HCT116 (cell line): Measurements from ENCODE around the gene USH1G. TPM values are rescaled to one million over a fixed set of nuclear protein-coding genes. Genes with fewer than 3 reads are reported as not detected.
"Not testable (repeated sequence)": the region's sequence is repeated elsewhere in the genome, so short reads cannot be mapped to it uniquely, and the experiment has no call there.

Source experiments
- ATAC-seq: fragments of 200-7000 bp; cut with Tn5 transposase; 2 replicates; pipeline ENCODE4 v1.9.1; 2020; ENCODE audit warnings: mild to moderate bottlenecking, moderate library complexity
- BruUV-seq: library from RNA; stranded (reverse); fragments of 400-500 nt; replicated peaks from 2 replicates; lab custom pipeline; 2021; lab: Mats Ljungman, UMichigan
- CTCF ChIA-PET: fragments of 300-600 bp; sonication (Branson Sonifier 250); formaldehyde crosslinking; loops from one replicate; lab custom pipeline; 2021; ENCODE audit warnings: antibody characterized with exemption; lab: Charles Lee
- POLR2A ChIA-PET: fragments of 300-600, 350-600 bp; sonication (Branson Sonifier 250); formaldehyde crosslinking; loops from one replicate; lab custom pipeline; 2021; ENCODE audit warnings: antibody characterized with exemption; lab: Charles Lee
- RAD21 ChIA-PET, 2 experiments: fragments of 300-600 bp; sonication (Branson Sonifier 250); formaldehyde crosslinking; loops; one replicate each; lab custom pipeline; 2023; ENCODE audit warnings: low total read pairs in 2 of 2; ENCODE audit not compliant: uncharacterized antibody in 2 of 2, unreplicated experiment in 2 of 2, low non-redundant PET in 1 of 2; lab: Charles Lee
- DNase-seq: peaks from one replicate; pipeline ENCODE4 v3.0.0-alpha.2; 2010; ENCODE audit warnings: low read depth, low spot score
- H2AFZ ChIP-seq: fragments of 200-600 bp; shearing (Covaris generic), sonication (generic); 2 replicates; pipeline ENCODE4 v1.6.1; 2017; ENCODE audit warnings: low read depth, mixed run types, mixed read lengths, antibody characterized with exemption, low read length; ENCODE audit not compliant: poor library complexity, severe bottlenecking
- H3K27ac ChIP-seq: 2 replicates; pipeline ENCODE4 v1.5.1; 2012; ENCODE audit warnings: low read depth, low read length
- H3K27me3 ChIP-seq: fragments of 200-600 bp; sonication (generic); 2 replicates; pipeline ENCODE4 v1.6.1; 2016; ENCODE audit warnings: mixed run types, low read length, mixed read lengths; ENCODE audit not compliant: insufficient read depth
- H3K36me3 ChIP-seq, 2 experiments: fragments of 200-500 bp in 1 of 2; fragments of 200-600 bp in 1 of 2; sonication (Bioruptor generic) in 1 of 2; sonication (generic) in 1 of 2; 2 replicates each; pipeline versions ENCODE4 v1.5.1 to v1.6.1; 2014 to 2016; ENCODE audit warnings: low read length in 2 of 2, inconsistent platforms in 1 of 2, mixed read lengths in 1 of 2, mixed run types in 1 of 2; ENCODE audit not compliant: insufficient read depth in 2 of 2, control insufficient read depth in 1 of 2
- H3K4me1 ChIP-seq, 2 experiments: fragments of 200-600 bp in 1 of 2; sonication (generic) in 1 of 2; 2 replicates each; pipeline versions ENCODE4 v1.5.1 to v1.6.1; 2012 to 2017; ENCODE audit warnings: low read length in 2 of 2, inconsistent platforms in 1 of 2, mild to moderate bottlenecking in 1 of 2, mixed read lengths in 1 of 2, mixed run types in 1 of 2, moderate library complexity in 1 of 2; ENCODE audit not compliant: insufficient read depth in 2 of 2, control insufficient read depth in 1 of 2
- H3K4me2 ChIP-seq: fragments of 200-600 bp; sonication (generic); 2 replicates; pipeline ENCODE4 v1.6.1; 2017; ENCODE audit warnings: mixed run types, low read length, mixed read lengths
- H3K4me3 ChIP-seq, 2 experiments: fragments of 200-600 bp in 1 of 2; sonication (generic) in 1 of 2; replicated peaks in 1 of 2; 2 replicates each; pipeline ENCODE4 v1.5.1; 2011 to 2016; ENCODE audit warnings: low read length in 2 of 2, control low read depth in 1 of 2, low read depth in 1 of 2, mild to moderate bottlenecking in 1 of 2, mixed read lengths in 1 of 2, mixed run types in 1 of 2
- H3K79me2 ChIP-seq: fragments of 200-600 bp; sonication (generic); 2 replicates; pipeline ENCODE4 v1.6.1; 2017; ENCODE audit warnings: mild to moderate bottlenecking, mixed run types, low read length, moderate library complexity, mixed read lengths; ENCODE audit not compliant: insufficient read depth
- H3K9ac ChIP-seq: fragments of 200-600 bp; sonication (generic); 2 replicates; pipeline ENCODE4 v1.6.1; 2016; ENCODE audit warnings: low read length, mixed read lengths
- H3K9me2 ChIP-seq: fragments of 200-600 bp; sonication (generic), shearing (Covaris generic); 2 replicates; pipeline ENCODE4 v1.6.1; 2017; ENCODE audit warnings: mixed run types, mild to moderate bottlenecking, moderate library complexity; ENCODE audit not compliant: insufficient read depth
- H3K9me3 ChIP-seq, 2 experiments: fragments of 200-500 bp in 1 of 2; fragments of 200-600 bp in 1 of 2; sonication (Bioruptor generic) in 1 of 2; sonication (generic) in 1 of 2; 2 replicates each; pipeline ENCODE4 v1.6.1; 2014 to 2017; ENCODE audit warnings: low read length in 2 of 2, mixed read lengths in 2 of 2, inconsistent platforms in 1 of 2, low read depth in 1 of 2, mild to moderate bottlenecking in 1 of 2, mixed run types in 1 of 2, moderate library complexity in 1 of 2; ENCODE audit not compliant: control insufficient read depth in 1 of 2, insufficient read depth in 1 of 2
- H4K20me1 ChIP-seq: fragments of 200-600 bp; sonication (generic), shearing (Covaris generic); 2 replicates; pipeline ENCODE4 v1.6.1; 2017; ENCODE audit warnings: mixed run types, mild to moderate bottlenecking, moderate library complexity; ENCODE audit not compliant: insufficient read depth
- EGR1 ChIP-seq: IDR thresholded peaks from 2 replicates; pipeline ENCODE4 v1.6.1; 2012; ENCODE audit warnings: low read depth
- FOSL1 ChIP-seq: IDR thresholded peaks from 2 replicates; pipeline ENCODE4 v1.6.1; 2012; ENCODE audit warnings: low read depth
- MAX ChIP-seq: IDR thresholded peaks from 2 replicates; pipeline ENCODE4 v1.6.1; 2012
- POLR2AphosphoS5 ChIP-seq: IDR thresholded peaks from 2 replicates; pipeline ENCODE4 v1.6.1; 2011; ENCODE audit warnings: mild to moderate bottlenecking, low read depth, low read length, moderate library complexity
- RAD21 ChIP-seq: IDR thresholded peaks from 2 replicates; pipeline ENCODE4 v1.6.1; 2012; ENCODE audit warnings: low read depth, mild to moderate bottlenecking
- TCF7L2 ChIP-seq: IDR thresholded peaks from 2 replicates; pipeline ENCODE4 v1.7.0; 2011; ENCODE audit warnings: borderline replicate concordance, inconsistent platforms; ENCODE audit not compliant: insufficient read depth, insufficient read length; ENCODE audit errors: extremely low read depth
- intact Hi-C: fragments of 100-400 bp; cut with micrococcal nuclease; formaldehyde crosslinking; loops from 2 replicates; pipeline ENCODE4 v1.10.0; 2022
- total RNA-seq: library from RNA; stranded (reverse); gene quantifications from one replicate; pipeline ENCODE4 v1.2.1, GENCODE V29; 2021; ENCODE audit not compliant: unreplicated experiment

USH1G gene
- total RNA-seq, 1 experiment from 2014 or later = 3.1 TPM

GRCh38 chr17:74870512-74870911 is 52.5 kb downstream of the USH1G start:
- ChIA-PET POLR2A (interaction anchor here (0.7 to 1.4 kb wide), 2 partner anchors 27 to 235 kb away, joined by 3 read pairs; no protein-coding TSS in a partner anchor), CTCF (interaction anchor here (1.7 kb wide), 1 partner anchor 9 kb away, joined by 4 read pairs; no protein-coding TSS in a partner anchor), RAD21 (no interaction called here)
- no peaks in the 10 kb centered on the region for H3K9me2 ChIP-seq
- no peaks in the 10 kb centered on the region; a peak in 1 of 4 replicates for H3K36me3 ChIP-seq
- H3K79me2 ChIP-seq = peaks cover 12% of the 10 kb centered on the region
- no peak overlapping the region for H2AFZ ChIP-seq
- H3K4me2 ChIP-seq = no peak overlapping the region
- TF ChIP-seq RAD21 = no peak
- no peak for TF ChIP-seq MAX
- TF ChIP-seq FOSL1 = no peak
- no peak for TF ChIP-seq EGR1
- TF ChIP-seq TCF7L2 = no peak
- no peak for TF ChIP-seq POLR2AphosphoS5
- H3K9ac ChIP-seq = no peak overlapping the region
- peaks cover 14 to 32% of the 10 kb centered on the region in 2 experiments for H3K4me1 ChIP-seq
- DNase-seq = no peak
- BruUV-seq = no TSS peak
- H3K4me3 ChIP-seq = no peak overlapping the region
- H3K27ac ChIP-seq = no peak overlapping the region
- no peaks in the 10 kb centered on the region for H4K20me1 ChIP-seq
- no peaks in the 10 kb centered on the region for H3K9me3 ChIP-seq
- no peak for ATAC-seq
- no peaks in the 10 kb centered on the region for H3K27me3 ChIP-seq
- intact Hi-C loops = loop anchor here (5.0 kb wide), 3 partner anchors 87 to 162 kb away; partner anchors contain the start of gene NAT9

- H3K9ac ChIP-seq, H3K27ac ChIP-seq, RAD21 ChIA-PET, H3K27me3 ChIP-seq, H3K4me3 ChIP-seq, BruUV-seq, H3K4me2 ChIP-seq, ATAC-seq, H4K20me1 ChIP-seq, DNase-seq, H2AFZ ChIP-seq, H3K36me3 ChIP-seq, H3K9me2 ChIP-seq, H3K9me3 ChIP-seq: not testable (repeated sequence)
- H3K4me1 ChIP-seq = peaks cover 9 to 32% of the 10 kb centered on the region in 2 experiments
- ChIA-PET POLR2A (interaction anchor here (1.4 to 1.9 kb wide), 2 partner anchors 17 to 26 kb away, joined by 3 to 4 read pairs; no protein-coding TSS in a partner anchor), CTCF (interaction anchor here (1.7 kb wide), 1 partner anchor 8 kb away, joined by 4 read pairs; no protein-coding TSS in a partner anchor)
- intact Hi-C loops = loop anchor here (5.0 kb wide), 3 partner anchors 87 to 162 kb away; partner anchors contain the start of gene NAT9
- peaks cover 12% of the 10 kb centered on the region for H3K79me2 ChIP-seq
Measured at GRCh38 chr17:74870028-74870427, 53.0 kb downstream of the USH1G start.
